ENCODE results near the gene GPR143.

- TF ChIP-seq CTCF (IDR thresholded peaks at IDR 0.05; ENCODE audit: low read depth, low read length), result no peak
- TF ChIP-seq EZH2phosphoT487 (IDR thresholded peaks at IDR 0.05; ENCODE audit: low read depth), result no peak
These were observed 60.7 kb downstream of the GPR143 start for GRCh38 chrX:9704876-9705465.
